Measurements from ENCODE around the gene PHF14. TPM values are rescaled to one million over a fixed set of nuclear protein-coding genes. Genes with fewer than 3 reads are reported as not detected.

Gene PHF14
- total and polyA plus RNA-seq, 2 experiments from 2014 or later, result 10.1 to 17.0 TPM

DNA sequence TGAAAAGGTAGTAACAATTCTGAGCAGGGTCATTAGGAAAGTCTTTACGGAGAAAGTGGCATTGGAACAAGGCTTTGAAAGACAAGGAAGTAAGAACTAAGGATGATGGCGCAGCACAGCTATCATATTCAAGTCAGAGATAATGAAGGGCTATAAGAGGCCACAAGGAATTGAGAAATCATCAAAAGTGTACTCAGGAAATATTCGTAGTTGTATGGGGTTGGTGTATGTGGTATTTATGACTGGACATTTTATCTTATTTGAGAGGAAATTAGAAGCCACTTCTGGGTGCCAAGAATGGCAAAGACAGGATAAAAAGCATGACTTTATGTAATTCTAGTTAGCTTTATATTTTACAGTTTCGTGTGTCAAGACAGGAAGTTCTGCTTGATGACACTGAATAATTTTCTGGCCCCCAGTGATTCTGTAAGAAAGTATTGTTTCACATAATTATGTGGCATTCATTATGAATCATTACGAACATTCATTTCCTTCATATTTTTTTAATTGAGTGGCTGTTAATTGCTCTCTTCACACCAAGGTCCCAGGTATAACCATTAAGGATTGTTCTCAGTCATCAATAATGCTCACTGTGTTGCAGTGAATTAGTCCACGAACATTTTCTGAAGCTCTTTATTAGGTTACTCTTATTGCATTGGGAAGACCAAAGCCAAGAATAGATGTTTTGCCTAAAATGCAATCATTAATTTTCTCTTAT, 244.3 kb downstream of the PHF14 start:
- no peaks in the 10 kb centered on the region for H3K36me3 ChIP-seq (ENCODE audit: low read depth)
- no peak for DNase-seq
- no peaks in the 10 kb centered on the region for H3F3A ChIP-seq (ENCODE audit: insufficient read depth)
- H3K9me3 ChIP-seq (ENCODE audit: low read depth), result no peaks in the 10 kb centered on the region
- 74 to 81% methylated on average over 6 of the region's 6 CpGs for WGBS, 2 experiments (ENCODE audit: low coverage in 1 of 2, low lambda C conversion rate in 2 of 2, missing lambda C conversion rate in 2 of 2)
- no peak overlapping the region for H2AFZ ChIP-seq
- H3K4me2 ChIP-seq (ENCODE audit: unreplicated experiment), result no peak overlapping the region
- H3K9ac ChIP-seq, result no peak overlapping the region
- in situ Hi-C loops (cut with MboI), result no loop called here
- no peak overlapping the region for H3K27ac ChIP-seq
- H3K4me1 ChIP-seq (ENCODE audit: insufficient read depth), result no peaks in the 10 kb centered on the region
- H3K79me2 ChIP-seq (ENCODE audit: insufficient read depth), result no peaks in the 10 kb centered on the region
- no peaks in the 10 kb centered on the region for H3K27me3 ChIP-seq (replicated peaks; ENCODE audit: insufficient read depth)
- no peak for TF ChIP-seq EZH2 (IDR thresholded peaks at IDR 0.05; ENCODE audit: insufficient read depth, poor library complexity, severe bottlenecking)
- no peak for TF ChIP-seq EZH2phosphoT487 (IDR thresholded peaks at IDR 0.05; ENCODE audit: insufficient read depth, low read depth)
- no peaks in the 10 kb centered on the region for H4K20me1 ChIP-seq (ENCODE audit: insufficient read depth)
- H3K9me2 ChIP-seq (ENCODE audit: insufficient read depth), result no peaks in the 10 kb centered on the region
- H3K4me3 ChIP-seq, result no peak overlapping the region

Measured in GM23248 (cell line).